ENCODE data around the gene GPR176.

The GPR176 gene

GRCh38 chr15:39919748-39920509 is at the start of gene GPR176:
Gene GPR176 (minus strand): TSS chr15:39920266. CDS start chr15:39920026, 240 bp downstream.
- DNase-seq (ENCODE audit: low read depth): peak; percentile 63

DNA sequence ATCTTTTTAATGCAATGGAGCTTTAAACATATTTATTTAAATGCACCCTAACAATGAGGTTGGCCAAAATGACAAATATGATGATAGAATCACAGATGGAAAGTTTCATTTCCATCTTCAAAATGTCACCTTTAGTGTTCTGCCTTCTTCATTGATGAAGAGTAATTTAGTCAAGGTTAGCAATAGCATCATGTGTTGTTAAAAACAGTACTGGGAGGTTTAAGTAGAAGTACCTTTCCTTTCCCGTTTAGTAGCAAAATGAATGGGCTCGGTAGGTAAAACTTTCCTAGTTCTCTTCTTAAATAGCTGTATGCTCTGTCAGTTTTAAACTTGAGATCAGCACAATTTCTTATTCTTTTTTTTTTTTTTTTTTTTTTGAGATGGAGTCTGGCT is 48.9 kb upstream of the GPR176 start:
- no peak for DNase-seq (ENCODE audit: low read depth)

DNA sequence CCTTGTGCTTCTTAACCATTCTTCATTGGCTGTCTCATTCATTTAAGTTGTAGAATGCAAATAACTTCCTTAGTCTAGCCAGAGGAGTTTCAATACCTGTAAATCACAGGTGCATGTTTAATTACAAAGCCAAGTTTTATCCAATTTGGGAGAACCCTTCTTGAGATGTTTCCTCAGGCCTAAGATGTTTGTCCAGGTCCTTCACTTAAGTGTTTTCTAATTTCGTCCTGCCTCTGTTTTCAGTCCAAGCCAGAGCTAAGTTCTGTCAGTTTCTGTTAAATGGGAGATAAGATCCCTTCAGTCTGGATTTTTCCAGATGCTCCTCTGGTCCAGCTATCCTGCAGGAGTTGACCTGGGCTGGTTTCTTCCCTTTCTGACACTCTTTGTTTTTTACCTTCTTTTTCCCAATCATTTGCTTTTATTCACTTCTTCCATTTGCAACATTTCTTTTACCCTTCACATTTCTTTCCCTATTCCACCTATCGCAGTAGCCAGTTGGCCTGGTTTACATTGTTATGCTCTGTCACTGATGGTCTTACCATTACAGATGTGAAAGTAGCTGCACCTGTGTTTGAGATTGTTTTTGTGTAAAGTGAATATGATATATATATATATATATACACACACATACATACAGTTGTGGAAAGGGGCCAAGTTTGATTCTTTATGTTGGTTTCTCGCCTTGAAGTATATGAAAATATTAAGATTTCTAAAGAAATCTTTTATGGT is 48.4 kb upstream of the GPR176 start:
- DNase-seq (ENCODE audit: low read depth): no peak

GRCh38 chr15:39966521-39966920 is 46.5 kb upstream of the GPR176 start:
- peak; percentile 49 for DNase-seq (ENCODE audit: low read depth)

DNA sequence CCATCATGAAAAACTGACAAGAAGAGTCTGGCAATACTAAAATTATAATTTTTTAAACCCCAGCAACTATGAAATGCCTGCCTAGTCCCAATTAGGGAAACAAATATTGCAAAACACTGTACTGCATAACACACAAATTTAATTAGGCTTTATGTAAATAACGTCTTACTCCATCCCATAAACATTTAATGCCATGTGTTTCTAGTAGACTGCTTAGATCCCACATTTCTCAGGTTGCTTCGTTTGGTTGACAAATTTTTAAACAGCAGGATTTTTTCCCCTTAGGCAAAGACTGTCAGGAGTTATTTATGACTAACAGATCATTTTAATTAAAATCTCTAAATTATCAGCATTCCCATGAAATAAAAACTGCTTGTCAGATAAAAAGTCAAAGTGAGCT is 43.7 kb upstream of the GPR176 start:
- no peak for DNase-seq (ENCODE audit: low read depth)

DNA sequence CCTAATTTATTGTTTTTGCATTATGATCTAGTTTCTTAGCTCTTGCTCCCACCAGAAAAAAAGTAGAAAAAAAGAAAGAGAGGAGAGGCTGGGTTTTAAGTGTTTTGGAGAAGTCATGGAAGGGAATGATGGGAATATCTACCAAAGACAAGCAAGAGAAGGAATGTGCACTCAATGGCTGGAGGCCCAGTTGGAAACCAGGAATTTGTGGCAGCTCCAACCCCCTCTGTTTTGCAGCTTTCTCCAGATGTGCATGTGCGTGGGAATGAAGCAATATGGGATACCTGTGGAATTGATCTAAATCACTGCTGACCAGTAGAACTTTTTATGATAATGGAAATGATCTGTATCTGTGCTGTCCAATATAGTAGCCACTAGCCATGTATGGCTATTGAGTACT is 41.0 kb upstream of the GPR176 start:
- no peak for DNase-seq (ENCODE audit: low read depth)

GRCh38 chr15:39960411-39960810 is 40.3 kb upstream of the GPR176 start:
- no peak for DNase-seq (ENCODE audit: low read depth)

DNA sequence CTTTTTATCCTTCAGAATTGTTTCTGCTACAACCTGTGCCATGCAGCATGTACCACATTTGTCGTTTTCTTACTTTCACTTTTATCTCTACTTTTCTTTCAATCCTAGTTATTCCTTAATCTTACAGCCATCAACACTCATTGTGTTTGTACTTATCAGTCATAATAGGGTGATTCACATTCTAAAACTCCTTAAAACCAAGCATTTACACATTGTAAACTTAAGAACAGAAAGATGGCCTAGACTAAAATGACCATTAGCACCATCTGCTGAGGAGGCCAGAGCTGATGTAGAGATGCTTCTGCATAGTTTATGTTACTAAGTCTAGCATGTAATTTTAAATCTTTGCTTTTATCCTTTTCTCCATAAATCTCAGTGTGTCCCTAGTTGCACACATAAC is 39.3 kb upstream of the GPR176 start:
- DNase-seq (ENCODE audit: low read depth): peak; percentile 54

DNA sequence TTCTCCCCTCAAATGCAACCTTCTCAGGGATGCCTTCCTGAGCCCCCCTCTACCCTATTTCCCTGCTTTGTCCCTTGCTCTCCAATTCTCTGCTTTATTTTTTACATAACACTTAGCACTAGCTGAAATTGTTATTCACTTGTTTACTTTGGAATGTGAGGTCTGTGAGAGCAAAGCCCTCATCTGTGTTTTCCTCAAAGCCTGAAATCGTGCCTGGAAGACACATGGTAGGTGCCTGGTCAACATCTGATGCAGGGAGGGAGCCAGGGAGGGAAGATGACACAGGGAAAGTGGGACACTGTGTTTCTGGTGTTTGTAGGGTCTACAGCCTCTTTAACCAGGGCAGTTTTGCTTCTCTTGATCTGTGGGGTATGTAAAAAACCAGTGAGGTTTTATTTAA is 37.4 kb upstream of the GPR176 start:
- no peak for DNase-seq (ENCODE audit: low read depth)

- DNase-seq (ENCODE audit: low read depth): no peak
These were observed 33.5 kb upstream of the GPR176 start for GRCh38 chr15:39953521-39953920.

GRCh38 chr15:39951561-39951960 is 31.5 kb upstream of the GPR176 start:
- no peak for DNase-seq (ENCODE audit: low read depth)

DNA sequence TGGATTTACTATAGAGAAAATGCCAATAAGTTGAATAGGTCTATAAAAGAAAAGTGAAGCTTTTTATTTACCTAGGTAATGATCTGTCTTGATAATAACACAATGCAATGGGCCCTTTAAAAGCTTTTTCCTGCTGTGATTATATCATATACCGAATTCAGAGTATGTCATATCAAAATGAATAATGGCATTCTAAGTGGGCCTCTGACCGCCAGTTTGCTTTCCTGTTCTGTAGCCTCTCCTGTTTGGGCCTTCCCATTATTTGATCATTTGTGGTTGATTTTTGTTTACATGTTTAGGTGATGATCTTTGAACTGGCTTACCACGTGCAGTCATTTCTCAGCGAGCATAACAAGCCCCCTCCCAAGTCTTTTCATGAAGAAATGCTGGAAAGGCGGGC is 28.8 kb upstream of the GPR176 start:
- DNase-seq (ENCODE audit: low read depth): no peak

- DNase-seq (ENCODE audit: low read depth): no peak
These were observed 27.5 kb upstream of the GPR176 start for GRCh38 chr15:39947401-39948197.

- DNase-seq (ENCODE audit: low read depth): no peak
These were observed 26.8 kb upstream of the GPR176 start for GRCh38 chr15:39946862-39947261.

- peak; percentile 98 for DNase-seq (ENCODE audit: low read depth)
These were observed 24.7 kb upstream of the GPR176 start for GRCh38 chr15:39944726-39945125.

GRCh38 chr15:39942753-39943150 is 22.7 kb upstream of the GPR176 start:
- no peak for DNase-seq (ENCODE audit: low read depth)

DNA sequence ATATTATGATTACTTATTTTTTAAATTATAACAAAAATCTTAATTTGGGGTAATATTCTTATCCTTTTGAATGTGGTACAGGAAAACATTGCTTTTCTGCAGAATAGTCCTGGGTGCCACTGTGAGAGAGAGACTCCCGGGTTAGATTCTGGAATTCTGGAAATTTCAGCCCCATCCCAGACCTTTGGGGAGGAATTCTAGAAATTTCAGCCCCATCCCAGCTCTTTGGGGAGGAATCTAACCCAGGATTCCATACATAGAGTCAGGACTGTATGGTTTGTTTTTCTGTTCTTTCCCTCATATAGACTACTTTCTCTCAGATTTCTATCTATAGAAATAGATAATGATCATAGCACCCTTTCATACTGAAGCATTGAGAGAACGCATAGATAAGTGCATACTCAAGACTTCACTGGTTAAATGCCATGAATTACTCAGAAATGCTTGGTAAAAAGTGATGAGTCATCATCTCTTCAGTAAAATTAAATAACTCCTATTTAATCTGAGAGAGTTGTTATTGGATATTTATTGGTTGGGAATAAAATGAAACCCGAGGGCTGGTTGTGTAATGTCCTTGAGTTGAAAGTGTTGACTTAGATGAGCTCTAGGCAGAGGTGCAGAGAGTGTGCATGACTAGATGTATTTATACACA is 22.2 kb upstream of the GPR176 start:
- peak; percentile 51 for DNase-seq (ENCODE audit: low read depth)

- no peak for DNase-seq (ENCODE audit: low read depth)
These were observed 19.7 kb upstream of the GPR176 start for GRCh38 chr15:39939487-39940452.

DNA sequence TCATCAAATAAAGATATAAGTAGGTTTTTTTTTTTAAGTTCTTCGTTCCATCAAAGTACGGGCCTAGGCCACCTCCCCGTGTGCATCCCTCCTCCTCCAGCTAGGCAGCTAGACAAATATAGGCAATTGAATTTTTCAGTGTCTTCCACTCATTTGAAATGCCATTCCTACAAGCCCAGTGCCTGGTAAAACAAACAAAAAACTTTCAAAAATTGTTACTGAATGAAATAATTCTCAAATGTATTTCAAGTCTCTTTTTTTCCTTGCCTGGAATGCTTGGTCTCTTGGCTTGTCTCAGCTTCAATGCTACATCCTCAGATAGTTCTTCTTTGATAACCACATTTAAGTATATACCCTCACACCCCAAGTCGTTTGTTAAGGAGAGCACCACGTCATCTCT is 17.6 kb upstream of the GPR176 start:
- DNase-seq (ENCODE audit: low read depth): no peak

DNA sequence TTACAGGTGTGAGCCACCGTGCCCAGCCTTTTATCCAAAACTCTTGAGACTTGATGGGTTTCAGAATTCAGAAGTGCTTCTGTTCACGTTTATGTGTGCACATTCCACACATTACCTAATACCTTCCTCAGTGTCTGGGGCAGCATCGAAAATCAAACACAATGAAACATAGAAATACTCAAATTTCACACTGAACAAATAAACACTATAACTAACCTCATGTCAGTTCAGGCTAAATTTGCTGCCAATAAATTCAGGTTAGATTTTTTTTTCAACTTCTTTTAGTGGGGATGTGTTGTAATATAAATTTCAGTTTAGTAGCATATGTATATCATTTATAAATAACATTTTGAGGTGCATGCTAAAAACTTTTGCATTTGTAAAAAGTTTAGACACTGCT is 16.6 kb upstream of the GPR176 start:
- no peak for DNase-seq (ENCODE audit: low read depth)

DNA sequence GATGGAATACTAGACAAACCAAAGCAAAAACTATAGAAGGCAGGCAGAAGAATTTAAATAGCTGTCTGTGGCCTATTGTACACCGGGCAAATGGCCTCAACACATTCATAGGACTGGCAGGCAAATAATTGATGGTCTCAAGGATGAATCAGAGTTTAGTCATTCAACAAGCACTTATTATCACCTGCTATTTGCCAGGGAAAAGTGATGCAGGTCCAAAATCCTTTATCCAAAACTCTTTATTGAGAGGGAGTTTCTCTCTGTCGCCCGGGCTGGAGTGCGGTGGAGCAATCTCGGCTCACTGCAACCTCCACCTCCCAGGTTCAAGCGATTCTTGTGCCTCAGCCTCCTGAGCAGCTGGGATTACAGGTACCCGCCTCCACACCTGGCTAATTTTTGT is 16.1 kb upstream of the GPR176 start:
- peak; percentile 70 for DNase-seq (ENCODE audit: low read depth)
